PFSK-1 (cell line): Measurements from ENCODE around the gene RFT1.

Source experiments
- FOXP2 ChIP-seq: optimal IDR thresholded peaks from 2 replicates; pipeline ENCODE3; 2011; ENCODE audit warnings: borderline replicate concordance, control low read depth, inconsistent platforms; ENCODE audit not compliant: insufficient read depth; ENCODE audit errors: extremely low read length, extremely low read depth
- POLR2AphosphoS5 ChIP-seq: IDR thresholded peaks from 2 replicates; pipeline ENCODE4 v1.6.1; 2012; ENCODE audit warnings: low read depth, mild to moderate bottlenecking, control low read depth, low read length, moderate library complexity
- SIN3A ChIP-seq: IDR thresholded peaks from 2 replicates; pipeline ENCODE4 v1.6.1; 2012; ENCODE audit warnings: mild to moderate bottlenecking, low read length, moderate library complexity, borderline replicate concordance; ENCODE audit not compliant: insufficient read depth
- TAF1 ChIP-seq: IDR thresholded peaks from 2 replicates; pipeline ENCODE4 v1.6.1; 2012; ENCODE audit warnings: low read length, control low read depth, borderline replicate concordance; ENCODE audit not compliant: insufficient read depth
- TF ChIP-seq, protein P1 (sequence below), 2 experiments: IDR thresholded peaks; 2 replicates each; pipeline versions ENCODE4 v1.6.1 to v1.8.0; 2011 to 2012; ENCODE audit warnings: low read depth in 2 of 2, low read length in 2 of 2, control low read depth in 1 of 2, inconsistent platforms in 1 of 2, mild to moderate bottlenecking in 1 of 2, moderate library complexity in 1 of 2; ENCODE audit not compliant: insufficient read depth in 1 of 2

DNA sequence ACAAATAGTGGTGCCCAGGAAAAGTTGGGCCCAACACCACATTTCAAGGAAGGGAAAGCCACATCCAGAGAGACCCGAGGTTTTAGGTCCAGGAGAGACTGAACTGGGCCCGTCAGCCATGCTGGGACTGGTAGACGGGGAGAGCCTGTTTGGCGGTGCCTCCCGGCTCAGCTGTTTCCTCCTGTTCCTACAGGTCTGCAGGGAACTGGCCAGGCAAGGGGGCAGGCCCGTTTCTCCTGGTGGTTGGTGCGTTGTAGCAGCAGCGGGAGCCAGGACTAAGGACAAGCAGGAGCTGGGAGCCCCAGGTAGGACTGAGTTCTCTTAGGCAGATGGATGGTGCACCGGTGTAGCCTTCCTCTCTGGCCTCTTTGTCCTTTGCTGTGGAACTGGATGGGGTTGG lies 34.7 kb upstream of the RFT1 start:
- TF ChIP-seq POLR2AphosphoS5, result no peak
- TF ChIP-seq, protein P1, sequence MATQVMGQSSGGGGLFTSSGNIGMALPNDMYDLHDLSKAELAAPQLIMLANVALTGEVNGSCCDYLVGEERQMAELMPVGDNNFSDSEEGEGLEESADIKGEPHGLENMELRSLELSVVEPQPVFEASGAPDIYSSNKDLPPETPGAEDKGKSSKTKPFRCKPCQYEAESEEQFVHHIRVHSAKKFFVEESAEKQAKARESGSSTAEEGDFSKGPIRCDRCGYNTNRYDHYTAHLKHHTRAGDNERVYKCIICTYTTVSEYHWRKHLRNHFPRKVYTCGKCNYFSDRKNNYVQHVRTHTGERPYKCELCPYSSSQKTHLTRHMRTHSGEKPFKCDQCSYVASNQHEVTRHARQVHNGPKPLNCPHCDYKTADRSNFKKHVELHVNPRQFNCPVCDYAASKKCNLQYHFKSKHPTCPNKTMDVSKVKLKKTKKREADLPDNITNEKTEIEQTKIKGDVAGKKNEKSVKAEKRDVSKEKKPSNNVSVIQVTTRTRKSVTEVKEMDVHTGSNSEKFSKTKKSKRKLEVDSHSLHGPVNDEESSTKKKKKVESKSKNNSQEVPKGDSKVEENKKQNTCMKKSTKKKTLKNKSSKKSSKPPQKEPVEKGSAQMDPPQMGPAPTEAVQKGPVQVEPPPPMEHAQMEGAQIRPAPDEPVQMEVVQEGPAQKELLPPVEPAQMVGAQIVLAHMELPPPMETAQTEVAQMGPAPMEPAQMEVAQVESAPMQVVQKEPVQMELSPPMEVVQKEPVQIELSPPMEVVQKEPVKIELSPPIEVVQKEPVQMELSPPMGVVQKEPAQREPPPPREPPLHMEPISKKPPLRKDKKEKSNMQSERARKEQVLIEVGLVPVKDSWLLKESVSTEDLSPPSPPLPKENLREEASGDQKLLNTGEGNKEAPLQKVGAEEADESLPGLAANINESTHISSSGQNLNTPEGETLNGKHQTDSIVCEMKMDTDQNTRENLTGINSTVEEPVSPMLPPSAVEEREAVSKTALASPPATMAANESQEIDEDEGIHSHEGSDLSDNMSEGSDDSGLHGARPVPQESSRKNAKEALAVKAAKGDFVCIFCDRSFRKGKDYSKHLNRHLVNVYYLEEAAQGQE (IDR thresholded peaks at IDR 0.05; ENCODE audit: insufficient read depth in 1 of 2, low read depth in 2 of 2, low read length in 2 of 2), result no peak
- TF ChIP-seq TAF1, result no peak
- TF ChIP-seq SIN3A, result no peak
- TF ChIP-seq FOXP2, result no peak
